ENCODE data around the gene RBFOX2. TPM values are rescaled to one million over a fixed set of nuclear protein-coding genes. Genes with fewer than 3 reads are reported as not detected.

The RBFOX2 gene
- total and polyA plus RNA-seq, 10 of the 15 experiments (the other 5 are each of a cell fraction or from before 2014, with no cell fraction given): 0.01 to 2.7 (median 0.17) TPM; not detected in 4

- WGBS (ENCODE audit: insufficient coverage, insufficient replicate concordance, low lambda C conversion rate, missing lambda C conversion rate): 56% methylated on average over 10 of the region's 10 CpGs
- Histone ChIP-seq H2AFZ (ENCODE audit: control insufficient read depth, low read depth, low read length) (no peak overlapping the region), H3K27me3 (replicated peaks in 1 of 2; ENCODE audit: control insufficient read depth in 2 of 2, insufficient read depth in 2 of 2, low read length in 1 of 2) (peaks cover 0 to 3% of the 10 kb centered on the region in 2 experiments; a peak in 2 of 4 replicates), H3K4me2 (ENCODE audit: control insufficient read depth, insufficient read depth) (no peak overlapping the region), H3K4me3 (no peak overlapping the region), H3K79me2 (ENCODE audit: control insufficient read depth, insufficient read depth, low read length) (no peaks in the 10 kb centered on the region), H3K9ac (ENCODE audit: control insufficient read depth, insufficient read depth, low read length) (no peak overlapping the region), H3K27ac (ENCODE audit: control insufficient read depth, insufficient read depth) (no peak overlapping the region), H4K20me1 (ENCODE audit: control insufficient read depth, insufficient read depth) (no peaks in the 10 kb centered on the region), H3K9me3 (replicated peaks; ENCODE audit: control insufficient read depth, insufficient read depth, low read length) (no peaks in the 10 kb centered on the region), H3K4me1 (ENCODE audit: control insufficient read depth, insufficient read depth, low read length) (no peaks in the 10 kb centered on the region), H3K36me3 (ENCODE audit: control insufficient read depth in 2 of 2, insufficient read depth in 2 of 2, low read length in 1 of 2) (no peaks in the 10 kb centered on the region)
- no peak for DNase-seq (ENCODE audit: low read depth, low spot score)
- no peak for FAIRE-seq
- ChIA-PET RAD21 (ENCODE audit: unreplicated experiment) (no interaction called here), CTCF (no interaction called here), POLR2A (no interaction called here), SMC1A (ENCODE audit: uncharacterized antibody, unreplicated experiment) (interaction anchor here (0.6 to 1.0 kb wide), 3 partner anchors 10 to 1361 kb away, joined by 3 to 4 read pairs (median 3); no protein-coding TSS in a partner anchor)
- no TSS peak for BruUV-seq (replicated peaks)
- no peak for ATAC-seq
- in situ Hi-C loops (cut with MboI): no loop called here
- intact Hi-C loops (cut with micrococcal nuclease; ENCODE audit: unreplicated experiment): loop anchor here (10.0 kb wide), 1 partner anchor 158 kb away; no protein-coding TSS in a partner anchor
- no peak for TF ChIP-seq BHLHE40 (IDR thresholded peaks at IDR 0.05; ENCODE audit: borderline replicate concordance in 1 of 2, low read depth in 2 of 2, low read length in 1 of 2)
- TF ChIP-seq POU2F2 (IDR thresholded peaks at IDR 0.05; ENCODE audit: borderline replicate concordance, low read depth, low read length): no peak
- TF ChIP-seq, protein P1, sequence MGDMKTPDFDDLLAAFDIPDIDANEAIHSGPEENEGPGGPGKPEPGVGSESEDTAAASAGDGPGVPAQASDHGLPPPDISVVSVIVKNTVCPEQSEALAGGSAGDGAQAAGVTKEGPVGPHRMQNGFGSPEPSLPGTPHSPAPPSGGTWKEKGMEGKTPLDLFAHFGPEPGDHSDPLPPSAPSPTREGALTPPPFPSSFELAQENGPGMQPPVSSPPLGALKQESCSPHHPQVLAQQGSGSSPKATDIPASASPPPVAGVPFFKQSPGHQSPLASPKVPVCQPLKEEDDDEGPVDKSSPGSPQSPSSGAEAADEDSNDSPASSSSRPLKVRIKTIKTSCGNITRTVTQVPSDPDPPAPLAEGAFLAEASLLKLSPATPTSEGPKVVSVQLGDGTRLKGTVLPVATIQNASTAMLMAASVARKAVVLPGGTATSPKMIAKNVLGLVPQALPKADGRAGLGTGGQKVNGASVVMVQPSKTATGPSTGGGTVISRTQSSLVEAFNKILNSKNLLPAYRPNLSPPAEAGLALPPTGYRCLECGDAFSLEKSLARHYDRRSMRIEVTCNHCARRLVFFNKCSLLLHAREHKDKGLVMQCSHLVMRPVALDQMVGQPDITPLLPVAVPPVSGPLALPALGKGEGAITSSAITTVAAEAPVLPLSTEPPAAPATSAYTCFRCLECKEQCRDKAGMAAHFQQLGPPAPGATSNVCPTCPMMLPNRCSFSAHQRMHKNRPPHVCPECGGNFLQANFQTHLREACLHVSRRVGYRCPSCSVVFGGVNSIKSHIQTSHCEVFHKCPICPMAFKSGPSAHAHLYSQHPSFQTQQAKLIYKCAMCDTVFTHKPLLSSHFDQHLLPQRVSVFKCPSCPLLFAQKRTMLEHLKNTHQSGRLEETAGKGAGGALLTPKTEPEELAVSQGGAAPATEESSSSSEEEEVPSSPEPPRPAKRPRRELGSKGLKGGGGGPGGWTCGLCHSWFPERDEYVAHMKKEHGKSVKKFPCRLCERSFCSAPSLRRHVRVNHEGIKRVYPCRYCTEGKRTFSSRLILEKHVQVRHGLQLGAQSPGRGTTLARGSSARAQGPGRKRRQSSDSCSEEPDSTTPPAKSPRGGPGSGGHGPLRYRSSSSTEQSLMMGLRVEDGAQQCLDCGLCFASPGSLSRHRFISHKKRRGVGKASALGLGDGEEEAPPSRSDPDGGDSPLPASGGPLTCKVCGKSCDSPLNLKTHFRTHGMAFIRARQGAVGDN (IDR thresholded peaks at IDR 0.05): no peak
- TF ChIP-seq, protein P2, sequence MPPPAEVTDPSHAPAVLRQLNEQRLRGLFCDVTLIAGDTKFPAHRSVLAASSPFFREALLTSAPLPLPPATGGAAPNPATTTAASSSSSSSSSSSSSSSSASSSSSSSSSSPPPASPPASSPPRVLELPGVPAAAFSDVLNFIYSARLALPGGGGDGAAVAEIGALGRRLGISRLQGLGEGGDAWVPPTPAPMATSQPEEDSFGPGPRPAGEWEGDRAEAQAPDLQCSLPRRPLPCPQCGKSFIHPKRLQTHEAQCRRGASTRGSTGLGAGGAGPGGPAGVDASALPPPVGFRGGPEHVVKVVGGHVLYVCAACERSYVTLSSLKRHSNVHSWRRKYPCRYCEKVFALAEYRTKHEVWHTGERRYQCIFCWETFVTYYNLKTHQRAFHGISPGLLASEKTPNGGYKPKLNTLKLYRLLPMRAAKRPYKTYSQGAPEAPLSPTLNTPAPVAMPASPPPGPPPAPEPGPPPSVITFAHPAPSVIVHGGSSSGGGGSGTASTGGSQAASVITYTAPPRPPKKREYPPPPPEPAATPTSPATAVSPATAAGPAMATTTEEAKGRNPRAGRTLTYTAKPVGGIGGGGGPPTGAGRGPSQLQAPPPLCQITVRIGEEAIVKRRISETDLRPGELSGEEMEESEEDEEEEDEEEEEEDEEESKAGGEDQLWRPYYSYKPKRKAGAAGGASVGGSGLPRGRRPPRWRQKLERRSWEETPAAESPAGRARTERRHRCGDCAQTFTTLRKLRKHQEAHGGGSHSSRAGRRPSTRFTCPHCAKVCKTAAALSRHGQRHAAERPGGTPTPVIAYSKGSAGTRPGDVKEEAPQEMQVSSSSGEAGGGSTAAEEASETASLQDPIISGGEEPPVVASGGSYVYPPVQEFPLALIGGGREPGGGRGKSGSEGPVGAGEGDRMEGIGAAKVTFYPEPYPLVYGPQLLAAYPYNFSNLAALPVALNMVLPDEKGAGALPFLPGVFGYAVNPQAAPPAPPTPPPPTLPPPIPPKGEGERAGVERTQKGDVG (CRISPR knock-in tag; IDR thresholded peaks at IDR 0.05): no peak
- no peak for TF ChIP-seq HDAC6 (IDR thresholded peaks at IDR 0.05; ENCODE audit: unreplicated experiment)
- no peak for TF ChIP-seq ATF7 (IDR thresholded peaks at IDR 0.05; ENCODE audit: low read depth)
- no peak for TF ChIP-seq RELA (IDR thresholded peaks at IDR 0.05; ENCODE audit: borderline replicate concordance, partially characterized antibody)
- TF ChIP-seq SRF (IDR thresholded peaks at IDR 0.05; ENCODE audit: low read depth in 2 of 2, low read length in 2 of 2): no peak
- TF ChIP-seq, protein P3, sequence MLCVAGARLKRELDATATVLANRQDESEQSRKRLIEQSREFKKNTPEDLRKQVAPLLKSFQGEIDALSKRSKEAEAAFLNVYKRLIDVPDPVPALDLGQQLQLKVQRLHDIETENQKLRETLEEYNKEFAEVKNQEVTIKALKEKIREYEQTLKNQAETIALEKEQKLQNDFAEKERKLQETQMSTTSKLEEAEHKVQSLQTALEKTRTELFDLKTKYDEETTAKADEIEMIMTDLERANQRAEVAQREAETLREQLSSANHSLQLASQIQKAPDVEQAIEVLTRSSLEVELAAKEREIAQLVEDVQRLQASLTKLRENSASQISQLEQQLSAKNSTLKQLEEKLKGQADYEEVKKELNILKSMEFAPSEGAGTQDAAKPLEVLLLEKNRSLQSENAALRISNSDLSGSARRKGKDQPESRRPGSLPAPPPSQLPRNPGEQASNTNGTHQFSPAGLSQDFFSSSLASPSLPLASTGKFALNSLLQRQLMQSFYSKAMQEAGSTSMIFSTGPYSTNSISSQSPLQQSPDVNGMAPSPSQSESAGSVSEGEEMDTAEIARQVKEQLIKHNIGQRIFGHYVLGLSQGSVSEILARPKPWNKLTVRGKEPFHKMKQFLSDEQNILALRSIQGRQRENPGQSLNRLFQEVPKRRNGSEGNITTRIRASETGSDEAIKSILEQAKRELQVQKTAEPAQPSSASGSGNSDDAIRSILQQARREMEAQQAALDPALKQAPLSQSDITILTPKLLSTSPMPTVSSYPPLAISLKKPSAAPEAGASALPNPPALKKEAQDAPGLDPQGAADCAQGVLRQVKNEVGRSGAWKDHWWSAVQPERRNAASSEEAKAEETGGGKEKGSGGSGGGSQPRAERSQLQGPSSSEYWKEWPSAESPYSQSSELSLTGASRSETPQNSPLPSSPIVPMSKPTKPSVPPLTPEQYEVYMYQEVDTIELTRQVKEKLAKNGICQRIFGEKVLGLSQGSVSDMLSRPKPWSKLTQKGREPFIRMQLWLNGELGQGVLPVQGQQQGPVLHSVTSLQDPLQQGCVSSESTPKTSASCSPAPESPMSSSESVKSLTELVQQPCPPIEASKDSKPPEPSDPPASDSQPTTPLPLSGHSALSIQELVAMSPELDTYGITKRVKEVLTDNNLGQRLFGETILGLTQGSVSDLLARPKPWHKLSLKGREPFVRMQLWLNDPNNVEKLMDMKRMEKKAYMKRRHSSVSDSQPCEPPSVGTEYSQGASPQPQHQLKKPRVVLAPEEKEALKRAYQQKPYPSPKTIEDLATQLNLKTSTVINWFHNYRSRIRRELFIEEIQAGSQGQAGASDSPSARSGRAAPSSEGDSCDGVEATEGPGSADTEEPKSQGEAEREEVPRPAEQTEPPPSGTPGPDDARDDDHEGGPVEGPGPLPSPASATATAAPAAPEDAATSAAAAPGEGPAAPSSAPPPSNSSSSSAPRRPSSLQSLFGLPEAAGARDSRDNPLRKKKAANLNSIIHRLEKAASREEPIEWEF (IDR thresholded peaks at IDR 0.05; ENCODE audit: insufficient replicate concordance, low read depth, low read length): no peak
Measured at GRCh38 chr22:35766654-35767580, 261.7 kb downstream of the RBFOX2 start.

Measured in GM12878 (cell line).